Liver (tissue), 9 donors: ENCODE data around the gene EPHA5. TPM values are rescaled to one million over a fixed set of nuclear protein-coding genes. Genes with fewer than 3 reads are reported as not detected.
"Not testable (repeated sequence)": the region's sequence is repeated elsewhere in the genome, so short reads cannot be mapped to it uniquely, and the experiment has no call there.

Source experiments
- DNase-seq: peaks from one replicate; pipeline ENCODE4 v3.0.0-alpha.2; 2017; ENCODE audit warnings: low spot score
- H3K27ac ChIP-seq, 2 donors: one replicate each; pipeline ENCODE4 v1.7.0; 2013; ENCODE audit warnings: inconsistent platforms in 2 of 2, low read length in 2 of 2, control low read depth in 1 of 2, low read depth in 1 of 2, mild to moderate bottlenecking in 1 of 2
- H3K27me3 ChIP-seq, 4 donors: one replicate each; pipeline versions ENCODE4 v1.6.1 to v1.7.0; 2013; ENCODE audit warnings: low read length in 3 of 4, inconsistent platforms in 1 of 4, mild to moderate bottlenecking in 1 of 4, moderate library complexity in 1 of 4; ENCODE audit not compliant: control insufficient read depth in 4 of 4, insufficient read depth in 4 of 4
- H3K36me3 ChIP-seq, 4 donors: one replicate each; pipeline versions ENCODE4 v1.6.1 to v1.7.0; 2013; ENCODE audit warnings: low read length in 3 of 4, mild to moderate bottlenecking in 3 of 4, low read depth in 1 of 4, moderate library complexity in 1 of 4; ENCODE audit not compliant: control insufficient read depth in 4 of 4, insufficient read depth in 3 of 4
- H3K4me1 ChIP-seq, 4 donors: one replicate each; pipeline versions ENCODE4 v1.6.1 to v1.7.0; 2013; ENCODE audit warnings: low read length in 3 of 4, mild to moderate bottlenecking in 3 of 4, moderate library complexity in 1 of 4; ENCODE audit not compliant: control insufficient read depth in 4 of 4, insufficient read depth in 4 of 4
- H3K4me3 ChIP-seq, 3 donors: one replicate each; pipeline versions ENCODE4 v1.6.1 to v1.7.0; 2013; ENCODE audit warnings: low read length in 3 of 3, control low read depth in 1 of 3, low read depth in 1 of 3, mild to moderate bottlenecking in 1 of 3
- H3K9ac ChIP-seq, 2 donors: one replicate each; pipeline ENCODE4 v1.7.0; 2013; ENCODE audit warnings: low read length in 2 of 2, mild to moderate bottlenecking in 2 of 2, moderate library complexity in 2 of 2, control low read depth in 1 of 2, low read depth in 1 of 2
- H3K9me3 ChIP-seq, 4 donors: one replicate each; pipeline versions ENCODE4 v1.6.1 to v1.7.0; 2013; ENCODE audit warnings: low read length in 3 of 4; ENCODE audit not compliant: control insufficient read depth in 4 of 4
- CTCF ChIP-seq: fragments of 150-350 bp; IDR thresholded peaks from 2 replicates; pipeline ENCODE4 v1.5.1; 2017; ENCODE audit warnings: improper control_type of control experiment, low read depth, low read length; ENCODE audit not compliant: missing input control
- EGR1 ChIP-seq, 2 donors: IDR thresholded peaks; 2 replicates each; pipeline ENCODE4 v1.6.1; 2016 to 2018; ENCODE audit warnings: antibody characterized with exemption in 2 of 2, low read depth in 2 of 2
- FOXA1 ChIP-seq: IDR thresholded peaks from 2 replicates; pipeline ENCODE4 v1.6.1; 2016; ENCODE audit warnings: antibody characterized with exemption
- FOXA2 ChIP-seq: IDR thresholded peaks from 2 replicates; pipeline ENCODE4 v1.6.1; 2016; ENCODE audit warnings: antibody characterized with exemption
- GABPA ChIP-seq, 2 donors: IDR thresholded peaks in 1 of 2; conservative IDR thresholded peaks in 1 of 2; 2 replicates each; pipeline ENCODE4 v1.6.1; 2016; ENCODE audit warnings: antibody characterized with exemption in 2 of 2, mild to moderate bottlenecking in 1 of 2, moderate library complexity in 1 of 2
- HNF4A ChIP-seq, 2 donors: conservative IDR thresholded peaks; 2 replicates each; pipeline ENCODE4 v1.6.1; 2016; ENCODE audit warnings: antibody characterized with exemption in 2 of 2, mild to moderate bottlenecking in 2 of 2
- HNF4G ChIP-seq: IDR thresholded peaks from 2 replicates; pipeline ENCODE4 v1.6.1; 2016; ENCODE audit warnings: antibody characterized with exemption
- JUND ChIP-seq, 2 donors: IDR thresholded peaks; 2 replicates each; pipeline ENCODE4 v1.6.1; 2016; ENCODE audit warnings: antibody characterized with exemption in 2 of 2
- MAX ChIP-seq: IDR thresholded peaks from 2 replicates; pipeline ENCODE4 v1.6.1; 2016; ENCODE audit warnings: antibody characterized with exemption
- NR2F2 ChIP-seq: IDR thresholded peaks from 2 replicates; pipeline ENCODE4 v1.6.1; 2016; ENCODE audit warnings: antibody characterized with exemption
- RAD21 ChIP-seq, 2 donors: IDR thresholded peaks; 2 replicates each; pipeline ENCODE4 v1.6.1; 2016; ENCODE audit warnings: antibody characterized with exemption in 2 of 2, mild to moderate bottlenecking in 2 of 2
- REST ChIP-seq: IDR thresholded peaks from 2 replicates; pipeline ENCODE4 v1.6.1; 2016; ENCODE audit warnings: antibody characterized with exemption, mild to moderate bottlenecking
- RXRA ChIP-seq, 2 donors: IDR thresholded peaks; 2 replicates each; pipeline ENCODE4 v1.6.1; 2017 to 2018; ENCODE audit warnings: antibody characterized with exemption in 2 of 2, mild to moderate bottlenecking in 1 of 2
- SP1 ChIP-seq: IDR thresholded peaks from 2 replicates; pipeline ENCODE4 v1.6.1; 2018; ENCODE audit warnings: antibody characterized with exemption, mild to moderate bottlenecking
- TAF1 ChIP-seq: conservative IDR thresholded peaks from 2 replicates; pipeline ENCODE4 v1.6.1; 2016; ENCODE audit warnings: antibody characterized with exemption, mild to moderate bottlenecking
- YY1 ChIP-seq: IDR thresholded peaks from 2 replicates; pipeline ENCODE4 v1.6.1; 2016; ENCODE audit warnings: antibody characterized with exemption, mild to moderate bottlenecking
- WGBS: extraction: QIAGEN DNeasy Blood & Tissue Kit; methylation state at CpG from one replicate; pipeline ENCODE4 v1.1.7; 2013; 5-methylcytosine and 5-hydroxymethylcytosine counted together
- polyA plus RNA-seq, 2 donors: library from polyadenylated mRNA; stranded (reverse) in 1 of 2; unstranded in 1 of 2; fragments of 200-250 nt in 1 of 2; fragments of >200 nt in 1 of 2; fragmentation: Nextera tagmentation in 1 of 2; extraction: Ambion mirVana in 1 of 2; gene quantifications; one replicate each; pipeline versions ENCODE4 v1.2.1 to v1.2.3, GENCODE V29; 2013 to 2015
- total RNA-seq, 2 donors: library from RNA; depleted of rRNA; stranded (reverse); fragments of >200 nt; gene quantifications; one replicate each; pipeline ENCODE4 v1.2.3, GENCODE V29; 2014
- TF ChIP-seq, protein P1 (sequence below): IDR thresholded peaks from 2 replicates; pipeline ENCODE4 v1.6.1; 2016; ENCODE audit warnings: antibody characterized with exemption
- TF ChIP-seq, protein P2 (sequence below): IDR thresholded peaks from 2 replicates; pipeline ENCODE4 v1.6.1; 2016; ENCODE audit warnings: antibody characterized with exemption
- donor health status: healthy.
- donor health status: healthy.
- donor health status: healthy.
- donor health status: healthy.
- donor health status: healthy.

The EPHA5 gene
- total and polyA plus RNA-seq, 4 donors, result not detected

DNA sequence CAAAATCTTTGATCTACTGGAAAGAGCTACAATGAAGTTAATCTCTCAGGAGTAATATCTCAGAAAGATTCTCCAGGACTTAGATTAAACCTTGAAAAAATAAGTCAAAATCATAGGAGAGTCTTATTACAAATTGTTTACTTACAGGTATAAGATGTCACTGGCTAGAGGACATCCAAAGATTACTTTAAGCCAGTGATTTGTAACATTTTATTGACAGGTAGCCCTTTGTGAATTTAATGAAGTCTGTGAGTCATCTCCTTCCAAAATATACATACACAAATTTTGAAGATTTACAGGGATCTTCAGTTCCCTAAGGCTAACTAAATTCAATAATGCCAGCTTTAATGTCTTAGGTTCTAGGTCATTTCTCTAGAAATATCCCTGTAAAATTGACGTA lies 359.7 kb downstream of the EPHA5 start:
- Histone ChIP-seq H3K27me3 (no peaks in the 10 kb centered on the region), H3K4me1 (no peaks in the 10 kb centered on the region), H3K4me3 (no peak overlapping the region), H3K9ac (no peak overlapping the region), H3K27ac (no peak overlapping the region), H3K36me3 (no peaks in the 10 kb centered on the region), H3K9me3 (no peaks in the 10 kb centered on the region)
- TF ChIP-seq RAD21 (IDR thresholded peaks at IDR 0.05), result no peak
- TF ChIP-seq JUND (IDR thresholded peaks at IDR 0.05), result no peak
- TF ChIP-seq FOXA2, result no peak
- TF ChIP-seq FOXA1, result no peak
- WGBS, result 66% methylated on average over 1 of the region's 1 CpG
- DNase-seq, result no peak

DNA sequence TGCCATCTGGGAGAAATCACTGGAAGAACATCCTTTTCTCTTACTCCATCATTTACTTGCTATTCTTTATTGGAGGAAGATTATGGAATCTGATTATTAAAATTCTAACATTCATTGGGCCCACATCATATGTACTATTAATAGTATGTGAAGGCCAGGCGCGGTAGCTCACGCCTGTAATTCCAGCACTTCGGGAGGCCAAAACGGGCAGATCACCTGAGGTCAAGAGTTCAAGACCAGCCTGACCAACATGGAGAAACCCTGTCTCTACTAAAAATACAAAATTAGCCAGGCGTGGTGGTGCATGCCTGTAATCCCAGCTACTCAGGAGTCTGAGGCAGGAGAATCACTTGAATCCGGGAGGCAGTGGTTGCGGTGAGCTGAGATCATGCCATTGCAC lies 361.7 kb downstream of the EPHA5 start:
- not testable (repeated sequence) for H3K4me3 ChIP-seq, H3K27ac ChIP-seq, H3K9ac ChIP-seq, DNase-seq, H3K27me3 ChIP-seq, H3K36me3 ChIP-seq, H3K9me3 ChIP-seq, H3K4me1 ChIP-seq
- 81% methylated on average over 8 of the region's 8 CpGs for WGBS

- 23% methylated on average over 1 of the region's 1 CpG for WGBS
- H3K27me3 ChIP-seq, result peaks cover 0 to 3% (median 0%) of the 10 kb centered on the region in 4 donors
- H3K27ac ChIP-seq, result no peak overlapping the region
- H3K36me3 ChIP-seq, result no peaks in the 10 kb centered on the region
- TF ChIP-seq RAD21 (IDR thresholded peaks at IDR 0.05) (no peak), SP1 (no peak), GABPA (IDR thresholded peaks at IDR 0.05 in 1 of 2, conservative IDR thresholded peaks at IDR 0.05 in 1 of 2) (no peak)
- no peak overlapping the region for H3K9ac ChIP-seq
- no peak overlapping the region for H3K4me3 ChIP-seq
- no peak for DNase-seq
- H3K9me3 ChIP-seq, result no peaks in the 10 kb centered on the region
- no peaks in the 10 kb centered on the region for H3K4me1 ChIP-seq
Measured at GRCh38 chr4:65302145-65302544, 368.1 kb downstream of the EPHA5 start.

DNA sequence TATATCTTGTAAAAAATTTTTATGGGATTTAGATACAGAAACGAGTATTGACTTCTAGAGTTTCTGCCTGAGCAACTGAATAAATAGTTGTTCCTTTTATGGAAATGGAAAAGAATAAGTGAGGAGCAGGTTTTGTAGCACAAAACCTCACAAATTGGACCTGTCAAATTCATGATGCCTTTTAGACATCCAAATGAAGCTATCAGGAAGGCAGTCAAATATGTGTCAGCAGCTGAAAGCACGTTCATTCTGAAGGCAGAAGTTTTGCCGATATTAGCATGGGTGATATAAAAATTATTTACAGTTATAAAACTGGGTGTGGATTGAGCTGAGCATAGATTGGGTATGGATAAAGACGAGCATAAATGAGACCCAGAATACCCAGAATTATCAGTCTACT lies 374.0 kb downstream of the EPHA5 start:
- DNase-seq, result no peak
- WGBS, result 58% methylated on average over 4 of the region's 4 CpGs
- Histone ChIP-seq H3K9me3 (no peaks in the 10 kb centered on the region), H3K27ac (no peak overlapping the region), H3K27me3 (peaks cover 0 to 3% (median 0%) of the 10 kb centered on the region in 4 donors), H3K4me1 (no peaks in the 10 kb centered on the region), H3K9ac (no peak overlapping the region), H3K4me3 (no peak overlapping the region), H3K36me3 (no peaks in the 10 kb centered on the region)
- TF ChIP-seq GABPA (IDR thresholded peaks at IDR 0.05 in 1 of 2, conservative IDR thresholded peaks at IDR 0.05 in 1 of 2) (no peak), RXRA (IDR thresholded peaks at IDR 0.05) (no peak), TAF1 (no peak), NR2F2 (no peak), HNF4A (conservative IDR thresholded peaks at IDR 0.05) (no peak), FOXA2 (no peak), REST (no peak), EGR1 (IDR thresholded peaks at IDR 0.05; ENCODE audit: low read depth in 2 of 2) (no peak), YY1 (no peak), MAX (no peak), CTCF (no peak), HNF4G (no peak), FOXA1 (no peak), JUND (IDR thresholded peaks at IDR 0.05) (no peak), SP1 (no peak), RAD21 (IDR thresholded peaks at IDR 0.05) (no peak)
- TF ChIP-seq, protein P1, sequence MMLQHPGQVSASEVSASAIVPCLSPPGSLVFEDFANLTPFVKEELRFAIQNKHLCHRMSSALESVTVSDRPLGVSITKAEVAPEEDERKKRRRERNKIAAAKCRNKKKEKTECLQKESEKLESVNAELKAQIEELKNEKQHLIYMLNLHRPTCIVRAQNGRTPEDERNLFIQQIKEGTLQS, result no peak
- TF ChIP-seq, protein P2, sequence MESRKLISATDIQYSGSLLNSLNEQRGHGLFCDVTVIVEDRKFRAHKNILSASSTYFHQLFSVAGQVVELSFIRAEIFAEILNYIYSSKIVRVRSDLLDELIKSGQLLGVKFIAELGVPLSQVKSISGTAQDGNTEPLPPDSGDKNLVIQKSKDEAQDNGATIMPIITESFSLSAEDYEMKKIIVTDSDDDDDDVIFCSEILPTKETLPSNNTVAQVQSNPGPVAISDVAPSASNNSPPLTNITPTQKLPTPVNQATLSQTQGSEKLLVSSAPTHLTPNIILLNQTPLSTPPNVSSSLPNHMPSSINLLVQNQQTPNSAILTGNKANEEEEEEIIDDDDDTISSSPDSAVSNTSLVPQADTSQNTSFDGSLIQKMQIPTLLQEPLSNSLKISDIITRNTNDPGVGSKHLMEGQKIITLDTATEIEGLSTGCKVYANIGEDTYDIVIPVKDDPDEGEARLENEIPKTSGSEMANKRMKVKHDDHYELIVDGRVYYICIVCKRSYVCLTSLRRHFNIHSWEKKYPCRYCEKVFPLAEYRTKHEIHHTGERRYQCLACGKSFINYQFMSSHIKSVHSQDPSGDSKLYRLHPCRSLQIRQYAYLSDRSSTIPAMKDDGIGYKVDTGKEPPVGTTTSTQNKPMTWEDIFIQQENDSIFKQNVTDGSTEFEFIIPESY, result no peak
